Mucosa of gallbladder (tissue), 1 donor: ENCODE data around the gene HOXA5. TPM values are rescaled to one million over a fixed set of nuclear protein-coding genes. Genes with fewer than 3 reads are reported as not detected.

ENCODE experiments used
- DNase-seq: peaks from one replicate; pipeline ENCODE4 v3.0.0-alpha.2; 2020; ENCODE audit warnings: low spot score
- total RNA-seq: library from RNA; stranded (reverse); gene quantifications from one replicate; pipeline ENCODE4 v1.2.1, GENCODE V29; 2021
- donor health status: DM: no; HTN: no; CAD: no.

Gene HOXA5
- total RNA-seq, 1 donor from 2014 or later: 0.81 TPM

- no peak for DNase-seq
Measured at GRCh38 chr7:27119412-27119911, 24.0 kb downstream of the HOXA5 start.

GRCh38 chr7:27118580-27118979 is 24.9 kb downstream of the HOXA5 start:
- no peak for DNase-seq

- DNase-seq: no peak
Measured at GRCh38 chr7:27117887-27118491, 25.5 kb downstream of the HOXA5 start.

GRCh38 chr7:27116962-27117886 is 26.3 kb downstream of the HOXA5 start:
- no peak for DNase-seq

GRCh38 chr7:27116031-27116961 is 27.2 kb downstream of the HOXA5 start:
- DNase-seq: no peak

GRCh38 chr7:27115221-27116026 is 28.1 kb downstream of the HOXA5 start:
- no peak for DNase-seq

GRCh38 chr7:27114881-27115220 is 28.6 kb downstream of the HOXA5 start:
- DNase-seq: no peak

- no peak for DNase-seq
Measured at GRCh38 chr7:27113991-27114769, 29.3 kb downstream of the HOXA5 start.

- no peak for DNase-seq
Measured at GRCh38 chr7:27112955-27113949, 30.2 kb downstream of the HOXA5 start.

GRCh38 chr7:27112361-27112760 is 31.1 kb downstream of the HOXA5 start:
- DNase-seq: no peak

GRCh38 chr7:27111751-27112277 is 31.7 kb downstream of the HOXA5 start:
- DNase-seq: no peak

GRCh38 chr7:27111042-27111750 is 32.3 kb downstream of the HOXA5 start:
- no peak for DNase-seq

GRCh38 chr7:27110186-27111031 is 33.1 kb downstream of the HOXA5 start:
- no peak for DNase-seq

GRCh38 chr7:27109466-27110185 is 33.9 kb downstream of the HOXA5 start:
- no peak for DNase-seq

GRCh38 chr7:27108390-27109127 is 34.9 kb downstream of the HOXA5 start:
- no peak for DNase-seq
